HepG2 (cell line): ENCODE results near the gene THPO.

Experiments
- CBX1 ChIP-seq: IDR thresholded peaks from one replicate; pipeline ENCODE4 v1.6.1; 2016; ENCODE audit warnings: antibody characterized with exemption, low read depth
- POLR2AphosphoS5 ChIP-seq: IDR thresholded peaks from 2 replicates; pipeline ENCODE4 v1.6.1; 2012; ENCODE audit warnings: low read depth, low read length

GRCh38 chr3:184322731-184323487 is 55.1 kb downstream of the THPO start:
- TF ChIP-seq CBX1 (no peak), POLR2AphosphoS5 (no peak)
